ENCODE data around the gene PIGX.

DNA sequence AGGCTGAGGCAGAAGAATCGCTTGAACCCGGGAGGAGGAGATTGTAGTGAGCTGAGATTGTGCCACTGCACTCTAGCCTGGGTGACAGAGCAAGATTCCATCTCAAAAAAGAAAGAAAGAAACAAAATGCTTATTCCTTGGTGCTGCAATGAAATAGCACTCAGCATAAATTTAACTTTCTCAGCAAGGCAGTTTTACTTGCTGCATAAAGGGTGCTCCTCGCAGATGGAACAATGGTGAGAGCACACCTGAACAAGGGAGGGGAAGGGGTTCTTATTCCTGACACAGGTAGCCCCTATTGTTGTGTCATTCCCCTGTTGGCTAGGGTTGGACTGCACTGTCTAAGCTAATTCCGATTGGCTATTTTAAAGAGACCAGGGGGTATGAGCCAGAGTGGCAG is 44.6 kb downstream of the PIGX start:
- TF ChIP-seq, protein P1, sequence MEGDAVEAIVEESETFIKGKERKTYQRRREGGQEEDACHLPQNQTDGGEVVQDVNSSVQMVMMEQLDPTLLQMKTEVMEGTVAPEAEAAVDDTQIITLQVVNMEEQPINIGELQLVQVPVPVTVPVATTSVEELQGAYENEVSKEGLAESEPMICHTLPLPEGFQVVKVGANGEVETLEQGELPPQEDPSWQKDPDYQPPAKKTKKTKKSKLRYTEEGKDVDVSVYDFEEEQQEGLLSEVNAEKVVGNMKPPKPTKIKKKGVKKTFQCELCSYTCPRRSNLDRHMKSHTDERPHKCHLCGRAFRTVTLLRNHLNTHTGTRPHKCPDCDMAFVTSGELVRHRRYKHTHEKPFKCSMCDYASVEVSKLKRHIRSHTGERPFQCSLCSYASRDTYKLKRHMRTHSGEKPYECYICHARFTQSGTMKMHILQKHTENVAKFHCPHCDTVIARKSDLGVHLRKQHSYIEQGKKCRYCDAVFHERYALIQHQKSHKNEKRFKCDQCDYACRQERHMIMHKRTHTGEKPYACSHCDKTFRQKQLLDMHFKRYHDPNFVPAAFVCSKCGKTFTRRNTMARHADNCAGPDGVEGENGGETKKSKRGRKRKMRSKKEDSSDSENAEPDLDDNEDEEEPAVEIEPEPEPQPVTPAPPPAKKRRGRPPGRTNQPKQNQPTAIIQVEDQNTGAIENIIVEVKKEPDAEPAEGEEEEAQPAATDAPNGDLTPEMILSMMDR (IDR thresholded peaks at IDR 0.05 in 8 of 11, conservative IDR thresholded peaks at IDR 0.05 in 3 of 11): no peak
- no peak for TF ChIP-seq POLR2A (IDR thresholded peaks at IDR 0.05)
- no peak for TF ChIP-seq POLR2AphosphoS5 (IDR thresholded peaks at IDR 0.05)

All from spleen (tissue), 7 donors.